NCI-H1436 treated with DMSO at 0.1 percent for 48 hours (cell line): Measurements from ENCODE around the gene PLEKHD1.

Source experiments
- DNase-seq: peaks from one replicate; lab custom pipeline; 2025; lab: John Stamatoyannopoulos, UW

PLEKHD1 gene

DNA sequence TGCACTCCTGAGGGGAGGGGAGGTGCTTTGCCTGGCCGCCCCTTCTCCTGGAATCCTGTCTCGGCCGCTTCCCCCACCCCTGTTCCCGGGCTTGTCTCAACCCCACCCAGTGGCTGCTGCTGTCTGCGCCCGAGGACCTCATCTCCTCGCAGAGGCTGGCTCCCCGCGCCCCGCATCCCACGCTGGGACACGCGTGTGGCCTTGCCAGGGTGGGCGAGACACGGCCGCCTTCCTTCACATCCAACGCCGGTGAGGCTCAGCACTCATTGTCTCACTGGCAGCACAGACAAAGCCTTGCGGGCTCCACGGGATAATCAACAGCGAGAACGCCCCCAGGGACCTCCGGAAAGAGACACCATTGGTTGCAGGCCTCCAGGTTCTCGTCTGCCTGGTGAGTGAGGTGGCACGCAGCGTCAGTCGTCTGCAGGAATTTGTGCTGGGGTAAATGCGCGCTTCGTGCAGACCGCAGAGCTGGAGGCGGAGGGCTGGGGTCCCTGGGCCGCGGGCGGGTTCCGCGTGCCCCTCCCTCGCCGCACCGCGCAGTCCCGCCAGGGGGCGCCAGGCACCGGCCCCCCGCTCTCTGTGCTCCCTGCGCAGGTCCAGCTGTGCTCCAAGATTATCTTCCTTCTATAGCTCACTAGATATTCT is 63.3 kb downstream of the PLEKHD1 start:
- DNase-seq = peak; percentile 42

DNA sequence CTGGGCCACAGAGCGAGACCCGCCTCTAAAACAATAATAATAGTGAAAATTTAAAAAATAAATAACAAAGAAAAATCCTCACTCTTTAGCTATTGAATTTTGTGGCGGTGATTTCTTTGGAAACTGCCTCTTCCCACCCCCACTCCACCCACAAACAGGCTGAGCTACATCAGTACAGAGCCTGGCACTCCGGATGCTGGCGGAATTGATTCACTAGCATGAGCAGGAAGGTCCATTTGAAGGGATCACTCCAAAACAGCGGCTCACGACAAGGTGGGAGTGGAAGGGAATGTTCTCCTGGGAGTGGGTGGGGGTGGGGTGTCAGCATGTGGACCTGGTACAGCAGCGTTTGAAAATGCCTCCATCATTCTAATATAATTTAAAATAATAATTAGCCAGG is 64.0 kb downstream of the PLEKHD1 start:
- DNase-seq = no peak

DNA sequence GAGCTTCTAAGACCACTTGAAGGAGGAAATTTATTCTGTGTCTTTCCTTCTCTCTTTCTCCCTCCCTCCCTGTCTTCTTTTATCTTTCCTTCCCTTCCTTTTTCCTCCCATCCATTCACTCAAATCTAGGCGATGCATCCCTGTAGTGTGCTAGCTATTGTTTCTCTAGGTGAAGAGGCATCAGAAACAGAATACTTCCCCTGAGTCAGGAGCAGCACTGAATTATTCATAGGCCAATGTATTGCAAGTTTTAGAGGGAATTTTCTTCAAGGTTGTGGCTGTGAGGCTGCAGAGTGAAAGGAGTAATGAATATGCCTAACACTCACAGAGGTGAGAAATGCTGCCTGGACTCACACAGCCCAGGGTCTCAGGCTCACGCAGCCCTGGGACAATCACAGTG is 67.0 kb downstream of the PLEKHD1 start:
- DNase-seq = no peak

DNA sequence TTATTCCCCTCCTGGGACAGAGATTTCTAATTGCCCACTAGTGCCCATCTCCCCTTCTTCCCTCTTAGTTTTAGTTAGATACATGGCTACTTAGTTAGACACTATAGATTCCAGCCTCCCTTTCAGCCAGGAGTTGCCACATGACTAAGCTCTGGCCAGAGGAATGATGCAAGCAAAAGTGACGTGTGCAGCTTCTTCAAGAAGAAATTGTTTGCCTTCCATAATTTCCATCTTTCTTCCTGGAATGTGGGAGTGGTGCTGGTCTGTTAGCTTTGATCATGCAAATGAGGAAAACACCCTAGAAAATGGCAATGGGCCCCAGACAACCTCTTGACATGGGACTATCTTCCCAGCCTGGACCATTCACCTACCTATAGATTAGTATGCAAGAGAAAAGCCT is 68.7 kb downstream of the PLEKHD1 start:
- no peak for DNase-seq

DNA sequence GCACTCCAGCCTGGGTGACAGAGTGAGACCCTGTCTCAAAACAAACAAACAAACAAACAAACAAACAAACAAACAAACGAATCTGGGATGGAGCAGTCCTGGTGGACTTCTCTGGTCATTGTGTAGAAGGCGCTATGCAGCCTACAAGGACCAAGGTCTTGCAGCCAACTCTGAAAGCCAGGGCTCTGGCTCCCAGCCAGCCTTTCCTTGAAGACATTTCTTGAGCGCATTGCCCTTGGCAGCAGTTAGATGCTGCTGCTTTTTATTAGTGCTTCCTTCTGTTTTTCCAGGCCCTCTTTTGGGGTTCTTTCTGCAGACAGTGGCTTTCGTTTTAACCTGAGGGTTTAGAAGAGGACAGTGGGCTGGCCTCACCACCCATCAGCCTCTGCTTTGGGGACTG is 70.0 kb downstream of the PLEKHD1 start:
- DNase-seq = no peak

DNA sequence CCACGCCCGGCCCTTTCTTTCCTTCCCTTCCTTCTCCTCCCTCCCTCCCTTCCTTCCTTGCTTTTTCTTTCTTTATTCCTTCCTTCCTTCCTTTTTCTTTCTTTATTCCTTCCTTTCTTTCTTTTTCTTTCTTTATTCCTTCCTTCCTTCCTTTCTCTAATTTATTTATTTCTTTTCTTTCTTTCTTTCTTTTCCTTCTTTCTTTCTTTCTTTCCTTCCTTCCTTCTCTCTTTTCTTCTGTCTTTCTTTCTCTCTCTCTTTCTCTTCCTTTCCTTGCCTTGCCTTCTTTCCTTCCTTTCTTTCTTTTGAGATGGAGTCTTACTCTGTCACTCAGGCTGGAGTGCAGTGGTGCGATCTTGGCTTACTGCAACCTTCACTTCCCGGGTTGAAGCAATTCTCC is 74.2 kb downstream of the PLEKHD1 start:
- DNase-seq = no peak

DNA sequence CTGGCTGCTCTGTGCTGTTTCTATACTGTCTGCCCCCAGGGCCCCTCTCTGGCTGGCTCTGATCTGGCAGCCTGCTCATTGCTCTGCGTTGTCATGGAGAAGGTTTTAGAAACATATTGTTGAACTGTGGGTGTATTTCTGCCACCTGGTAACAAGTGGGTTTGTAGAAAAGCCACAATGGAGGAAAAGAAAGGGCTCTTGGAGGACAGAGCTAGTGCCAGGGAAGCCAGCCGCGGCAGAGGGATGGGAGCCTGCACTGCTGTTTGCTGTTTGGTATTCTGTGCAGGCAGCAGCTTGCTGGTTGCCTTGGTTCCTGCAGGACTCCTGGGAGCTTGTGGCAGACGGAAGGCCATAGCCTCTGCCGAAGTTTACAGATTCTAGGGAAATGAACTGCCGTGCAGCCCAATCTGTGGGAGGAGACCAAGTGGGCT is 75.1 kb downstream of the PLEKHD1 start:
- DNase-seq = peak; percentile 49

DNA sequence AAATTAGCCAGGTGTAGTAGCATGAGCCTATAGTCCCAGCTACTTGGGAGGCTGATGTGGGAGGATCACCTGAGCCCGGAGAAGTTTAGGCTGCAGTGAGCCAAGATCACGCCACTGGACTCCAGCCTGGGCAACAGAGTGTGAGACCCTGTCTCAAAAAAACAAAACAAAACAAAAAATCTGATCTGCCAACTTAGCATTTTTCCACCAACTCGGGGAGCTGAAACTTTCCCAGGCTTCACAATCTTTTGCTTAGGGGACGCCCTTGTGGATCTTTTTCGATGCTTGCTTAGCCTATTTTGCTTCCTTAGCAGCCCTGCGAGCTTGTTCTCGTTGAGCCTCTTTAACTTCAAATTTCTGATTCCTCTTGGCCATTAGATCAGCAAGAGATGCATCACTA is 76.3 kb downstream of the PLEKHD1 start:
- DNase-seq = no peak

DNA sequence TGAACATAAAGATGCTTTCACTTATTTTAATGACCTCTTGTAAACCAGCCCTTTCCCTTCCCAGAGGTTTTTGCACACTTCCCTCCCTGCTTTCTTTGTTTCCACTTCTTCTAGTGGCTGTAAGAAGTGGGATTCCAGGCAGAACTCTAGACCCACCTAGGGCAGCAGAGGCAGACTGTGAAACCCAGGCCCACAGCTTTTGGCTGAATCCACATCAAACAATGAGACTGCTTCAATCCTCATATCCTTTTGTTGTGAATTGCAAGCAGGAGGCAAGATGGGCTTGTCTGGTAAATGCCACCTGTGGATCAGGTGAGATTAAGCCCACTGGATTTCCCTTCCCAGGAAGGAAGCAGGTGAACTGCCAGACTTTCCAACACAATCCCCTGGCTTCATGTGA is 77.4 kb downstream of the PLEKHD1 start:
- no peak for DNase-seq

DNA sequence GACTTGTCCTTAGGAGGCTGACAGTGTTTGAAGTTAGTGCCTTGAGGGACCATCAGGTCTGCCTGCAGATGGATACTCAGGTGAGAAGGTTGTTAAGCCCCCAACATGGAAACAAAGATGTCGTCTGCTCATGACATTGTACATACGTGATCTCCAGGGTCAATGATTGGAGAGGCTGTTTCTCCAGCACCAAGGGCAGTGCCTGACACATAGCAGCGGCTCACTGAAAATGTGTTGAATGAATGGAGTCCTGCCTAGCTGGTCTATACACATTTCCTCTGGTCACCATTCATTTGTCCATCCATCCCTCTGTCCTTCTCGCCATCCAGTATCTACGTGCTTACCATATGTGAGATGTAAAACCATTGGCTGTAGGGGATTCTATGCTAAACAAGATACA is 83.0 kb downstream of the PLEKHD1 start:
- DNase-seq = no peak

DNA sequence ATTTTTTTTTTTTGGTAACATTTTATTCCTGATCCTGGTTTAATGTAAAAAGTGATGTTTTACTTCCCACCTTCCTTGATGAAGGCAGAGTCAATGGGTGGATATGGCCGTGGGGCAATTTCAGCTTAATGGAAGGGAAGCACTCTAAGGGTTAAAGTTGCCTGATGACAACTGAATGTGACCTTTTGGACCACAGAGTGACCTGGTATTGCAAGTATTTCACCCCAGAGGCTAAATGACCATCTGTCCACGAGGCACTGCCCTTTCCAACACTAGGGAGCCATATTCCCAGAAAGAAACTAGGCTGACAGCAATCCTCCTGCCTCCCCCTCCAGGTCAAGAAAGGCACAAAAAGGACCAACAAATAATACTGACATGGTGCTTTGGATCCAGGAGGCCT is 85.3 kb downstream of the PLEKHD1 start:
- DNase-seq = no peak

DNA sequence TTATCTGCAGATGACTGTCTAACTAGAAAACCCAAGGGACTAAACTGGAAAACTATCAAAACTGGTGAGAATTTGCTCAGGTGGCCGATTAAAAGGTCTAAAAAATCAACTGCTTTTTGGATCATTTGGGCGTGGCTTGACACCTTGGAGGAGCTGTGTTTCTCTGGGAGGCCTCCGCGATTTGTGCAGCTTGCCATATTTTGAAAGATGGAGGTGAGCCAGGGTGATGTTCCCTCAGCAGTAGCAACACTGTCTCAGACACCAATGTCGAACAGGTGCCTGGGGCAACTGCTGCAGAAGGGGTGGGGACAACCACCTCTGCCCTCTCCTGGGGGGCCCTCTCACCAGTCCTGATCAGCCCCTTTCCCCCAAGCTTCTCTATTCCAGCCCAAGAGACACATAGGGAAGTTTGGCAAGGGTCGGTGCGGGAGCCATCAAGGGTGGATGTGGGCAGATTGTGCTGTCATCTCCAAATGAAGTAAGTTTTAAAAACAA is 86.4 kb downstream of the PLEKHD1 start:
- no peak for DNase-seq

DNA sequence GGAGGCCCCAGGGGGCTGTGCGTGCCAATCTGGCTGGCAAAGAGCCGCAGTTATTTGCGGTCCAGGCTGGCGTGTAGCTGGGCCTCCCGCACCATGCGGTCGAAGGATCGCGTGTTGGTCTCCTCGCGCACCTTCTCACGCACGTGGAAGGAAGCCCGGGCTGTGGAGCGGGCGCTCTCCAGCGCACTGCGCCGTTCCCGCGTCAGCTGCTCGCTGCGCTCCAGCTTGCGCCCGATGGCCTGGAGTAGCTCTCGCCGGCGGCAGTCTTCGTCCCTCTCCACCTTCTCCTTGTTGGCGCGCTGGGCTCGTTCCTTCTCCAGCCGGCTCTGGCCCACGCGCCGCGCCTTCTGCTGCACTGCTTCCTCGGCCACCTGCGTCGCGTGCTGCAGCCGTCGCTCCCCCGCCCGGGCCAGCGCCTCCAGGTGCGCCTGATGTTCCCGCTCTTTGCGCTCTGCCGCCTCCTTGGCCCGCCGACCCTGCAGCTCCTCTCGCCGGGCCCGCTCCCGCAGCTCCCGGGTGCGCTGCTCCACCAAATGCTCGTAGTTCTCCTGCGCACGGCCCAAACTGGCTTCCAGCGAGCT is 87.0 kb downstream of the PLEKHD1 start:
- no peak for DNase-seq

DNA sequence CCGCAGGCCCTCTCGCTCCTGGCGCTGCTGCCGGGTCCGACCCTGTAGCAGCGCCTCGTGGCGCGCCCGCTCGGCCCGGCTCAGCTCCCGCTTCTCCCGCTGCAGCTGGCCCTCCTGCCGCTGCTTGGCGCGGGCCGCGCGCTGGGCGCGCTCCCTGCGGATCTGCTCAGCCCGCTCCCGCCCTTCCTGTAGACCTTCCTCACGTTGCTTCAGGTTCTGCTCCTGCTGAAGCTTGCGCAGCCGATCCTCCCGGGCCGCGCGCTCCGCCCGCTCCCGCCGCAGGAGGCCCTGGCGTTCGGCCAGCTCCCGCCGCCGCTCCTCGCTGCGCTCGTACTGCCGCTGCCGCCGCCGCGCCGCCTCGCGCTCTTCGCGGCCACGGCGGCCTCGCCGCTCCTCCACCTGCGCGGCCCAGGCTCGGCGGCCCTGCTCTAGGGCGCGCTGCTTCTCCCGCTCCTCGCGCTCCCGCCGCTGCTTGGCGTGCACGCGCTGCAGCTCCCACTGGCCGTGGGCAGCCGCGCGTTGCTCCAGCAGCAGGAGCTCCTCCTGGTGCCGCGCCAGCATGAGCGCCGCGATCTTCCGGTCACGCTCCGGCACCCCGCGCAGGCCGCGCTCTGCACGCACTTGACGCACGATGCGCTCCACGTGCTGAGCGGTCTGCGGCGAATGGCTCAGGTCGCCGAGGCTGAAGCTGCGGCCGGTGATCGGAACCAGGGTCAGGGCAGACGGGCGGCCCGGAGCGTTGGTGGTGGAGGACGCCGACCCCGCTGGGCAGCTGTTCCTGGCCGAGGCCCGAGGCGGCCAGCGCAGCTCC is 87.7 kb downstream of the PLEKHD1 start:
- DNase-seq = no peak

DNA sequence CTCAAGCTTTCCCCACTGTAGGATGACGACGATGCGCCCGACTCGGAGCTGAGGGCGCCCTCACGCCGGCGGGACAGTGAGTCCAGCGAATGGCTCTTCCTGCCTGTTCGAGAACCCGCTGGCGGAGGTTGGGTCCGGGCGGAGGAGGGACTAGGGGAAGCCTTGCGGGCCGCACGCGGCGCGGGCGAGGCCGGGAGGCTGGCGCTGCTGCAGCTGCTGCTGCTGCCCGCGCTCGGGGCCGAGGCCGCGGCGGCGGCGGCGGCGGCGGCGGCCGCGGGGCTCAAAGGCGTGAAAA is 88.3 kb downstream of the PLEKHD1 start:
- no peak for DNase-seq

DNA sequence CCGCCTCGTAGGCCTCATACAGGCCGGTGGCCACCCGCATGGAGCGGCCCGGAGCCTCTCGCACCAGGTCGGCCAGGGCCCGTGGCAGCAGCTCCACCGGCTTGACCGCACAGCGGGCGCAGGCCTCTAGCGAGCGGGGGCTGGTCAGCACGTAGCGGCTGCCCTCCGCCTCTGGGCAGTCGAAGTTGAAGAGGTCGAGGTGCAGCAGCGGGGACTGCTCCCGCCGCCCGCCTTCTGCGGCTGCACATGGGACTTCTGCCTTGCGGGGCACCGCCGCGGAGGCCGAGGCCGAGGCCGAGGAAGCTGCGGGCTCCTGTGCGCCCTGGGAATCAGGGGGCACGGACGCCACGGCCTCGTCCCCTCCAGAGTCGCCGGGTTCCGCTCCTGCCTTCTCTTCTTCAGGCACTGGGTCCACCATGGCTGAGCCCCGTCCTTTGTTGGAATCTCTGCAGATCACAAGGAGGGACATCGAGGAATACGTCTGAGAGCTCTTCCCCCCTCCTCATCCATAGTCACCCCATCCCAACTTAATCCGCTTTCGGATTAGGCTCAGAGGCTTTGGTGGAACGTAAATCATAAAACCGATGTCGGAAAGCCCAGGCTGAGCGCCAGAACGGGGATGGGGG is 88.8 kb downstream of the PLEKHD1 start:
- DNase-seq = no peak

DNA sequence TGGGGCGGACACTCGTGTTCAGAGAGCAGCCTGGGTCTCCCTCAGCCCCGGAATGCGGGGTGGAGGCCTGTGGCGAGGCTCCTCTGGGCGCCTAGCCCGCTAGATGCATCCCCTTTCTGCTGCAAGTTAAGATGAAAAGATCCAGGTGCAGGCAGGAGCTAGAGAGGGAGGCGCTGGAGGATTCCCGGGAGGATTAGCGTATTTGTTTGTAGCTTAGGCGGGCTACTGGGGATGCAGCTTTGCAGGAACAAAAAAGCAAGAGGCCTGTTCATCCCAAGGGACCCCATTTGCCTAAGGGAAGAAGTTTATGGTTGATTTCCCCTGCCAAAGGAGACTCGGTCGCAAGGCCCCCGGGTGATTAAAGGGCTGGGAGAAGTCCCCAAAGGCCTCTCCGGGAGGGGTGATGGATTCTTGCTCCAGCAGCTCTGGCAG is 89.3 kb downstream of the PLEKHD1 start:
- DNase-seq = peak; percentile 46

DNA sequence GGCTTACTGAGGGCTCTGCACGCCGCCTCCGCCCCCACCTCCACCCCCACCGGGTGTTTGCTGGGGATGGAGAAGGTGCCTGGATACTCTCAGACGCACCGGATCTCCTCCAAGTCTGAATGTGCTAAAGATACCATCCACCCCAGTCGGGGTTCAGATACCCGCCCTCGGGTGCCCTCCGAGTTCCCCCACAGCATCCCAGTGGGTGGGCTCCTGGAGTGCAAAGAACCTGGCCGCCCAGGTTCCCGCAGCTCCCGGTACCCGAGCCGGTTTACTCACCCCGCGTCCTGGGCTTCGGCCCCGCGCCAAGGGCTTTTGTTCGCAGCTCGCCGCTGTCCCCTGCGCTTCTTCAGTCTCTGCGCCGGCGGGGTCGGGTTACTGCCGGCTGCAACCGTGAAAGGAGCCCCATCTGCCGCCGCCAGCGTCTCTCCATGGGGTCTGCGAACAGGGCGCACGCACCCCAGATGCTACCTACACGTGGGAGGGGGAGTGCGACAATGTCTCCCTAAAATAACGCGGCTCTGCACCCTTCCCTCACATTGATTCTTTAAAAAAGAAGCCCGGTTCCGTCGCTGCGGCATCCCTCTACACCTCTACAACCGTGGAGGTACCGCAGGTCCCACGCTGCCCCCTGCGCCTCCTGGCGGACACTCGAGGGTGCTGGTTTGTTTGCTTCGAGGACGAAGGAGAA is 89.9 kb downstream of the PLEKHD1 start, which contains the start of gene CCDC177:
Gene CCDC177, minus strand, starts transcription at position 609 of the 691 bp plus-strand sequence. CDS start 1,249 bp downstream, outside the sequence.
- no peak for DNase-seq

DNA sequence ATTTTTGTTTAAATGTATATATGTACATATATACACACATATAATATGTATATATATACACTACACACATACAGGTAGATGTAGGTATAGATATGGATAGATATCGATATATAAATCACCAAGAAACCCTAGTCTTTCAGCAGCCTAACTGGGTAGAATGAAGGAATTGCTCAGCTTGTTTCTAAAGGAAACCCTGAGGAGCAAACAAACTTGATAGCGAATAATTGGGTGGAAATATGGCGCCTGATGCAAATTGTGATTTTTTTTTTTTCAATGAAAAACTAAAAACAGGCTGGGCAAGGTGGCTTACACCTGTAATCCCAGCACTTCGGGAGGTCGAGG is 90.4 kb downstream of the PLEKHD1 start:
- no peak for DNase-seq

DNA sequence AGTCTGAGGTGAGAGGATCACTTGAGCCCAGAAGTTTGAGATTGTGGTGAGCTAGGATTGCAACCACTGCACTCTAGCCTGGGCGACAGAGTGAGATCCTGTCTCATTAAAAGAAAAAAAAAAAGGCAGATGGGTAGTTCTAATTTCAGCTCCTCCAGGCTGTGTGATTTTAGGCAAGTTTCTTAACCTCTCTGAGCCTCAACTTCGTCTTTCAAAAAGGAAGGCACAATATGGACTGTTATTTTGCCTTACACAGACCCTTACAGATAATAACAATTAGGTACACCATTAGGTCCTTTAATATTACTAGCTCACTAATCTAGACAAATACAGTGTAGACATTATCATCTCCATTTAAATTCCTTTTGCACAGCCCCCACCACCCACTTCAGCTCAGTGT is 94.9 kb downstream of the PLEKHD1 start:
- no peak for DNase-seq

DNA sequence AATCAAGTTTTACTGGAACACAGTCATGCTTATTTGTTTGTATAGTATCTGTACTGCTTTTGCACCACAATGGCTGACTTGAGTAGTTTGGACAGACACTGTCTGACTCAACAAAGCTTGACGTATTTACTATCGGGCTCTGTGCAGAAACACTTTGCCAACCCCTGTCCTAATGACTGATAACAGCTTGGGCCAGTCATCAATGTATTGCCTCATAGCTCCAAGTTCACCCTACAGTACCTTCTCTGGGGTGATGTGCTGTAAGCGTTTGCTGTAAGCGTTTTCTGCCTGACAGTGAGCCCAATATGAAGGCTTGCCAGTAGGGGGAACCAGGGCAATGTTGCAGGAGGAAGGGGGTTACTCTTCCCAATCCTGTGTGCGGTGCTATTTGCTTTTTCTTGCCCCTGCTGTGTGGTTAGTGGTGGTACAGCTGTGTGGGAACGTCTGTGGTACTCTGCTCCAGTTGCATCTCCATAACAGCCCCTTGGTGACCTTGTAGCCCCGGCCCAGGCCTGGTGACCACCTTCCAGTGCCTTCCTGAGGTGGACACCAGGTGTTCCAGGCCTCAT is 95.6 kb downstream of the PLEKHD1 start:
- no peak for DNase-seq
